GM18867 (cell line): ENCODE data around the gene HIBADH.
"Not testable (repeated sequence)": the region's sequence is repeated elsewhere in the genome, so short reads cannot be mapped to it uniquely, and the experiment has no call there.

Experiments used
- ATAC-seq: cut with Tn5 transposase; IDR thresholded peaks from one replicate; pipeline ENCODE4 v1.9.1; 2021; ENCODE audit warnings: mild to moderate bottlenecking, moderate library complexity; ENCODE audit not compliant: unreplicated experiment

The HIBADH gene

DNA sequence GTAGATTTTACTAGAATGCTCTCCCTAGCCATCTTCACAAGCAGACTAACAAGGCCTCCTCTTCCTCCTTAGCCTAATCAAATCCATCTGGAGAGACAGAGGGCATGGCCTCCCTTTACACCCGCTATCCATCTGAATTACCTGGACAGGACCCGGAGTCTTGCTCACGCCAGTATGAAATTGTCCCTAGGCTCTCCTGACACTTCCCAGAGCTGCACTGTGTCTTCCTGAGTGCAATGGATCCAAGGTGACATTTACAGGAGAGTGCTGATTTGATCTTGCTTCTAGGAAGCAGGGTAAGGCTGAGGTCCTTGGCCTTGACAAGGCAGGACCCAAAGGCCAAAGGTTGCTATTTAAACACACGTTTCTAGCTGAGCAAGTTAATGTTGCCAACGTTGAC lies 147.8 kb downstream of the HIBADH start:
- ATAC-seq, result no peak

DNA sequence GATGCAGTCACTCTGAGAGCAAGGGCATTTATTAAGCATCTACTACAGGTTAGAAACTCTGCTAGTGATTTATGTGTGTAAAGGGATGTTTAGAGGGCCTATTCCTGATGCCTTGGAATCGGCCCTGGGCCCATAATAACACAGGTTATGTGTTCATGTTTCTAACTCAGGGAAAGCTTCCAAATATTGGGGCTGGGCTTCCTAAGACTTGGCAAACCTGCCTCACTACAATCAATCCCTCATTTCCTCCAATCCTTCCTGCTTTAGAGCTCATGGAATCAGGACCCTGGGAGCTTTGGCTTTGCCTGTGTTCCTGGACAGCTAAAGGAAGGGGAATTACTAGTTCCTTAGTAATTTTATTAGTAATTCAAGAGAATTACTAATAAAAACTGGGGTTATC lies 148.8 kb downstream of the HIBADH start:
- no peak for ATAC-seq

DNA sequence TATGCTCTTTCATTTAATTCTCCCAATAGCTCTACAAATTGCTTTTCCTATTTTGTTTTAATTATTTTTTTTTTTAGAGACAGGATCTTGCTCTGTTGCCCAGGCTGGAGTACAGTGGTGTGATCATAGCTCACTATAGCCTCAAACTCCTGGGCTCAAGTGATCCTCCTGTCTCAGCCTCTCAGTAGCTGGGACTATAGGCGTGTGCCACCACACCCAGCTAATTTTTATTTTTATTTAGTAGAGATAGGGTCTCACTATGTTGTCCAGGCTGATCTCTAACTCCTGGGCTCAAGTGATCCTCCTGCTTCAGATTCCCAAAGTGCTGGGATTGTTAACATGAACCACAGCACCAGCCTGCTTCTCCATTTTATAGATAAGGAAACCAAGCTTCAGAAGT lies 151.3 kb downstream of the HIBADH start:
- ATAC-seq, result not testable (repeated sequence)

DNA sequence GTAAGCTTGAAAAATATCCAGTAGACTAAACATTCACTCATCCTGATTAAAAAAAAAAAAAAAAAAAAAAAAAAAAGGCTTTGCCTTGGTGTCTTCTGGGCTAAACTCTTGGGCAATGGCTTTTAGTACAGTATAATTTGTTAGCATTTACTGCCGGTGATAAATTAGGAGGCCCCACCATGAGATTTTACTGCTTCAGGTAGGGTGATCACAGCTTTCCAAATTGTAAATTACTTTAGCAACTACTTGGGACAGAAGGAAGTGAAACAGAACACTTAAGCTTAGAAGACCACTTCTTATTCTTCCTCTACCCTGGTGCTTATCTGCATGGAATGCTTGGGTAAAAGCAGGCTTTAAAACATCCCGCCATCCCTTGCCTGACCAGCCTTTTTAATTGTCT lies 152.1 kb downstream of the HIBADH start:
- ATAC-seq, result no peak

DNA sequence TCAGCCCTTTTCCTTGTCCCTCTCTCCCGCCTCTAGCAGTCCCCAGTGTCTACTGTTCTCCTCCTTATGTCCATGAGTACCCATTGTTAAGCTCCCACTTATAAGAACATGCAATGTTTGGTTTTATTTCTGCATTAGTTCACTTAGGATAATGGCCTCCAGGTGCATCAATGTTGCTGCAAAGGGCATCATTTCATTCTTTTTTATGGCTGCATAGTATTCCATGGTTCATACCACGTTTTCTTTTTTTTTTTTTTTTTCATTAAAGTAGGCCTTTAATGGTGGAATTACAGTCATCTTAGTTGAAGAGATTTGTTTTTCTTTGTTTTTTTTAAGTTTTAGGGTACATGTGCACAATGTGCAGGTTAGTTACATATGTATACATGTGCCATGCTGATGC lies 160.8 kb downstream of the HIBADH start:
- ATAC-seq, result not testable (repeated sequence)

DNA sequence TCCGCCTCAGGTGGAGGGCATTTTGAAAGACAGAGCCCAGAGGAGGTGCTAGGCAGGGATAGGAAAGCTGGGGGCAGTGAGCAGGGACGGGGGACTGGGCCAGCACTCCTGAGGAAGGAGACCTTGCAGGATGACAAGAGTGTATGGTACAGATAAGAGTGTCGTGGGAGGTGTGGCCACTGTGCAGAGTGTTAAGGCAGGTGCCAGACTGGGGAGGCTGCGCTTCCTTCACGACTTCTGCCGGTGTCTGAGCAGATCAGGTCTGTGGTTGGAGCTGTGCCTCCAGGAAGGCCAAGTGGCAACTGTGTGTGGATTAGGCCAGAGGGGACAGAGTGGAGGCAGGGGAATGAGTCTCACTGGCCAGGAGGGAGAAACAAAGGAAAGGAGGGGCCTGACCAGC lies 161.7 kb downstream of the HIBADH start:
- ATAC-seq, result no peak

- ATAC-seq, result no peak
Measured at GRCh38 chr7:27492224-27492623, 170.5 kb downstream of the HIBADH start.

DNA sequence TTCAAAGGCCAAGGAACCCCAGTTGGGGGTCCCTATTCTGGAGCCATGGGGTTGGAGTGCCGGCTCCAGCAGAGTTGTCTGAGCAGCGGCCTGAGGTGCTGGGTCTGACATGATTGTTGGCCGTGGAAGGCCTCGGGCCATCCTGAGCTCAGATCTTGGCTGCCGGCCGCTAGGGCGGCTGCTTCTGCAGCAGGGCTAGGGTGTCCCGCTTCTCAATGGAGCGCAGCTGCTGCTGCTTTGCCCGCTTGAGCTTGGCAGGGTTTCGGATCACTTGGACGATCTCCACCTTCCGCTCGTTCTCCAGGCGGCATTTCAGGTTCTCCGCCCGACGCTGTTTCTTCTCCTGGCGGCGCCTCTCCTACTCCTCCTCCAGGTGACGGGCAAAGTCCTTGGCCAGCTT lies 171.1 kb downstream of the HIBADH start:
- ATAC-seq, result no peak

DNA sequence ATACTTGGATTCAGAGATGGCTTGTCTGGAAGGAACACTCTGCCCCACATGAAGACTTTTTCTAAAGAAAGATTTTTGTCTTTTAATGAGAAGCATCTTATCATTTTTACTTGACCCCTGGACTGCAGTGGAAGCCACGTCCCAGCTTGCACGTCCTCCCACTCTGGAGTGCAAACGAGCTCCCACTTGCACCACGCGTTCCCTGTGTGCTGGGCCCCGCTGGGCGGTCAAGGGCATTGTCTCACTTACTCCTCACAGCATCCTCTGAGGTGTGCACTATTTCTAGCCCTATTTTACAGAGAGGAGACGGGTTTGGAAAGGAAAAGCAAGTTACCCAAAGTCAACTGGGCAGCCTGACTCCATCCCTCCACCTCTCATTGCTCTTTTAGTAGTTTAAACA lies 175.2 kb downstream of the HIBADH start:
- no peak for ATAC-seq

GRCh38 chr7:27484451-27484850 lies 178.2 kb downstream of the HIBADH start:
- no peak for ATAC-seq

DNA sequence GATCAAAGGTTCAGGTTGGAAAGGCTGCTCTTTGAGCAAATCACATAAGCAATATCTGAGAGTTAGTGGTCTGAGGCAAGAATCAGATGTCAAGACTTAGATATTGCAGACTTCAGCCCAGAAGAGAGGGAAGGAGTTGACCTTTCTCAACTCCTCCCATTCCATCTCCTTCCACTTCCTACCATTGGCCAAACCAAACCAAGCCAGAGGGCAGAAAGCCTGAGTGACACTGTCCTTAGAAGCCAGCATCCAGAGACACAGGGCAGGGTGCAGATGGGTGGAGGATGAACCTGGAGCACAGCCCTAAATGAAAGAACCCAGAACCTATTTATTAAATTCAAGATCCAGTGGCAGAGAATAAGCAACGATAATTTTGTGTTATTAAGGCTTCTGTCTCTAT lies 180.5 kb downstream of the HIBADH start:
- no peak for ATAC-seq

- ATAC-seq, result no peak
Measured at GRCh38 chr7:27478556-27478955, 184.1 kb downstream of the HIBADH start.

GRCh38 chr7:27478084-27478483 lies 184.6 kb downstream of the HIBADH start:
- ATAC-seq, result no peak

GRCh38 chr7:27476493-27476892 lies 186.2 kb downstream of the HIBADH start:
- ATAC-seq, result no peak
